Testis (tissue), 3 donors: ENCODE results near the gene PKNOX2. TPM values are rescaled to one million over a fixed set of nuclear protein-coding genes. Genes with fewer than 3 reads are reported as not detected.

Experiments used
- DNase-seq: peaks from one replicate; pipeline ENCODE4 v3.0.0-alpha.2; 2019
- H3K27ac ChIP-seq, 2 donors: fragments of 200-600 bp; sonication (generic); one replicate each; pipeline ENCODE4 v1.5.1; 2019
- H3K27me3 ChIP-seq: fragments of 200-600 bp; sonication (generic); one replicate; pipeline ENCODE4 v1.5.1; 2019
- H3K36me3 ChIP-seq: fragments of 200-600 bp; sonication (generic); one replicate; pipeline ENCODE4 v1.5.1; 2017; ENCODE audit warnings: low read depth; ENCODE audit errors: missing control alignments
- H3K4me1 ChIP-seq: fragments of 200-600 bp; sonication (generic); one replicate; pipeline ENCODE4 v1.5.1; 2019
- H3K4me3 ChIP-seq, 2 donors: fragments of 200-600 bp; sonication (generic); one replicate each; pipeline ENCODE4 v1.5.1; 2017 to 2019
- H3K9me3 ChIP-seq: fragments of 200-600 bp; sonication (generic); one replicate; pipeline ENCODE4 v1.5.1; 2017
- CTCF ChIP-seq, 3 experiments: fragments of 450-650 bp in 2 of 3; fragments of 200-600 bp in 1 of 3; sonication (generic) in 1 of 3; IDR thresholded peaks; one replicate each; pipeline ENCODE4 v1.5.1; 2016 to 2019; ENCODE audit warnings: antibody characterized with exemption in 3 of 3, mild to moderate bottlenecking in 2 of 3, moderate library complexity in 1 of 3
- POLR2A ChIP-seq: fragments of 450-650 bp; IDR thresholded peaks from one replicate; pipeline ENCODE4 v1.6.1; 2017; ENCODE audit warnings: antibody characterized with exemption, mild to moderate bottlenecking, moderate library complexity
- WGBS, 2 donors: methylation state at CpG; one replicate each; pipeline ENCODE4 v1.1.5; 2018; 5-methylcytosine and 5-hydroxymethylcytosine counted together
- intact Hi-C: fragments of 100-400 bp; cut with DNase I; formaldehyde crosslinking; loops from one replicate; pipeline ENCODE4 v1.15.1; 2023; ENCODE audit warnings: low total_unique reads
- polyA plus RNA-seq: library from polyadenylated mRNA; stranded (reverse); fragments of 350-450 nt; fragmentation: Illumina TruSeq; extraction: RNeasy Lipid Tissue Mini Kit (QIAGEN cat#74804); gene quantifications from one replicate; pipeline ENCODE4 v1.2.3, GENCODE V29; 2014; ENCODE audit warnings: low read depth, low replicate concordance; ENCODE audit not compliant: insufficient read depth
- total RNA-seq, 2 donors: library from RNA; depleted of rRNA; stranded (reverse); fragments of >200 nt; gene quantifications; one replicate each; pipeline ENCODE4 v1.2.3, GENCODE V29; 2016

The PKNOX2 gene
- total and polyA plus RNA-seq, 3 donors from 2014 or later, result 5.5 to 10.4 (median 7.3) TPM

GRCh38 chr11:125166764-125167291 lies 2.3 kb downstream of the PKNOX2 start:
- H3K9me3 ChIP-seq, result no peaks in the 10 kb centered on the region
- peak overlapping the region; percentile 87 to 93 for H3K27ac ChIP-seq
- no peaks in the 10 kb centered on the region for H3K27me3 ChIP-seq
- H3K4me3 ChIP-seq, result peak overlapping the region; percentile 61 to 71
- DNase-seq, result no peak
- intact Hi-C loops, result loop anchor here (5.0 kb wide), 2 partner anchors 60 to 175 kb away; no protein-coding TSS in a partner anchor
- 8 to 9% methylated on average over 13 to 16 of the region's 16 CpGs for WGBS, 2 donors
- peaks cover 28% of the 10 kb centered on the region for H3K4me1 ChIP-seq
- H3K36me3 ChIP-seq, result no peaks in the 10 kb centered on the region
- TF ChIP-seq CTCF (IDR thresholded peaks at IDR 0.05) (no peak), POLR2A (no peak)

- no peaks in the 10 kb centered on the region for H3K27me3 ChIP-seq
- H3K36me3 ChIP-seq, result no peaks in the 10 kb centered on the region
- H3K9me3 ChIP-seq, result no peaks in the 10 kb centered on the region
- peak; percentile 37 for DNase-seq
- 8 to 23% methylated on average over 7 to 28 of the region's 28 CpGs for WGBS, 2 donors
- intact Hi-C loops, result loop anchor here (5.0 kb wide), 2 partner anchors 60 to 175 kb away; no protein-coding TSS in a partner anchor
- H3K4me1 ChIP-seq, result peaks cover 28% of the 10 kb centered on the region
- peak overlapping the region; percentile 87 to 93 for H3K27ac ChIP-seq
- TF ChIP-seq POLR2A (no peak), CTCF (IDR thresholded peaks at IDR 0.05) (no peak)
- peak overlapping the region; percentile 61 to 71 for H3K4me3 ChIP-seq
These were observed 2.9 kb downstream of the PKNOX2 start for GRCh38 chr11:125167292-125167953.

GRCh38 chr11:125167954-125168835 lies 3.6 kb downstream of the PKNOX2 start:
- intact Hi-C loops, result loop anchor here (5.0 kb wide), 2 partner anchors 59 to 174 kb away; no protein-coding TSS in a partner anchor
- Histone ChIP-seq H3K27me3 (no peaks in the 10 kb centered on the region), H3K36me3 (no peaks in the 10 kb centered on the region), H3K9me3 (no peaks in the 10 kb centered on the region), H3K27ac (peak overlapping the region; percentile 87 to 93), H3K4me1 (peaks cover 28% of the 10 kb centered on the region), H3K4me3 (no peak overlapping the region)
- whole genome bisulfite sequencing, 2 donors, result 45 to 47% methylated on average over 9 of the region's 9 CpGs
- no peak for TF ChIP-seq CTCF (IDR thresholded peaks at IDR 0.05)
- TF ChIP-seq POLR2A, result no peak
- no peak for DNase-seq

GRCh38 chr11:125168918-125169456 lies 4.4 kb downstream of the PKNOX2 start:
- Histone ChIP-seq H3K4me1 (peaks cover 27% of the 10 kb centered on the region), H3K9me3 (no peaks in the 10 kb centered on the region), H3K27ac (peak overlapping the region; percentile 26 to 93), H3K4me3 (no peak overlapping the region), H3K27me3 (no peaks in the 10 kb centered on the region), H3K36me3 (no peaks in the 10 kb centered on the region)
- DNase-seq, result no peak
- WGBS, 2 donors, result 52 to 60% methylated on average over 14 of the region's 14 CpGs
- TF ChIP-seq CTCF (IDR thresholded peaks at IDR 0.05) (no peak), POLR2A (no peak)
- intact Hi-C loops, result loop anchor here (5.0 kb wide), 2 partner anchors 58 to 173 kb away; no protein-coding TSS in a partner anchor
